Activated CD8-positive, alpha-beta memory T cell treated with anti-CD3 and anti-CD28 coated beads, Interleukin-2, amount 50 U/mL, for 1 hour (primary cell): Measurements from ENCODE around the gene PAPPA2.

Source experiments
- DNase-seq: peaks from one replicate; pipeline ENCODE4 v3.0.0-alpha.2; 2020; ENCODE audit errors: extremely low read depth

Gene PAPPA2

GRCh38 chr1:176766779-176767178 lies 303.8 kb downstream of the PAPPA2 start:
- DNase-seq: no peak

GRCh38 chr1:176767714-176768136 lies 304.8 kb downstream of the PAPPA2 start:
- no peak for DNase-seq

- no peak for DNase-seq
Observed at GRCh38 chr1:176768532-176768931, 305.6 kb downstream of the PAPPA2 start.

- no peak for DNase-seq
Observed at GRCh38 chr1:176770066-176770465, 307.1 kb downstream of the PAPPA2 start.

- no peak for DNase-seq
Observed at GRCh38 chr1:176773038-176773437, 310.1 kb downstream of the PAPPA2 start.

- no peak for DNase-seq
Observed at GRCh38 chr1:176774224-176774623, 311.2 kb downstream of the PAPPA2 start.

- DNase-seq: no peak
Observed at GRCh38 chr1:176775378-176775777, 312.4 kb downstream of the PAPPA2 start.

GRCh38 chr1:176775996-176776395 lies 313.0 kb downstream of the PAPPA2 start:
- DNase-seq: no peak

GRCh38 chr1:176778056-176778455 lies 315.1 kb downstream of the PAPPA2 start:
- DNase-seq: no peak

GRCh38 chr1:176779992-176780328 lies 317.0 kb downstream of the PAPPA2 start:
- no peak for DNase-seq

- no peak for DNase-seq
Observed at GRCh38 chr1:176783309-176783708, 320.3 kb downstream of the PAPPA2 start.

GRCh38 chr1:176785056-176785455 lies 322.1 kb downstream of the PAPPA2 start:
- no peak for DNase-seq

GRCh38 chr1:176785791-176786190 lies 322.8 kb downstream of the PAPPA2 start:
- no peak for DNase-seq

- DNase-seq: no peak
Observed at GRCh38 chr1:176786274-176786673, 323.3 kb downstream of the PAPPA2 start.

GRCh38 chr1:176789571-176790090 lies 326.7 kb downstream of the PAPPA2 start:
- no peak for DNase-seq

- no peak for DNase-seq
Observed at GRCh38 chr1:176790786-176791185, 327.8 kb downstream of the PAPPA2 start.

GRCh38 chr1:176791906-176792305 lies 328.9 kb downstream of the PAPPA2 start:
- DNase-seq: no peak

- no peak for DNase-seq
Observed at GRCh38 chr1:176794897-176795508, 332.0 kb downstream of the PAPPA2 start.

GRCh38 chr1:176795929-176796328 lies 333.0 kb downstream of the PAPPA2 start:
- DNase-seq: no peak

GRCh38 chr1:176796583-176796982 lies 333.6 kb downstream of the PAPPA2 start:
- no peak for DNase-seq

GRCh38 chr1:176799327-176799726 lies 336.4 kb downstream of the PAPPA2 start:
- DNase-seq: no peak

- DNase-seq: no peak
Observed at GRCh38 chr1:176800978-176801513, 338.1 kb downstream of the PAPPA2 start.

- no peak for DNase-seq
Observed at GRCh38 chr1:176801514-176802020, 338.6 kb downstream of the PAPPA2 start.

GRCh38 chr1:176802316-176802715 lies 339.3 kb downstream of the PAPPA2 start:
- no peak for DNase-seq
